GM23338 (cell line): ENCODE results near the gene GMEB2.

Experiments used
- EZH2 ChIP-seq: fragments of 200-600 bp; sonication (generic); IDR thresholded peaks from one replicate; pipeline ENCODE4 v1.8.0; 2017; ENCODE audit warnings: antibody characterized with exemption, mild to moderate bottlenecking, low read depth; ENCODE audit not compliant: unreplicated experiment
- EZH2phosphoT487 ChIP-seq: fragments of 200-600 bp; sonication (generic); IDR thresholded peaks from one replicate; pipeline ENCODE4 v1.8.1; 2018; ENCODE audit warnings: antibody characterized with exemption; ENCODE audit not compliant: unreplicated experiment
- POLR2AphosphoS5 ChIP-seq: IDR thresholded peaks from 2 replicates; pipeline ENCODE4 v1.6.1; 2016; ENCODE audit warnings: antibody characterized with exemption, low read depth
- TF ChIP-seq, protein P1 (sequence below): IDR thresholded peaks from one replicate; pipeline ENCODE4 v1.6.1; 2018; ENCODE audit warnings: antibody characterized with exemption; ENCODE audit not compliant: unreplicated experiment
- TF ChIP-seq, protein P2 (sequence below), 2 experiments: fragments of 200-600 bp in 1 of 2; sonication (generic) in 1 of 2; conservative IDR thresholded peaks; 2 replicates each; pipeline versions ENCODE4 v1.5.1 to v1.6.1; 2016 to 2017; ENCODE audit warnings: antibody characterized with exemption in 2 of 2, low read depth in 2 of 2, mild to moderate bottlenecking in 2 of 2, moderate library complexity in 1 of 2

DNA sequence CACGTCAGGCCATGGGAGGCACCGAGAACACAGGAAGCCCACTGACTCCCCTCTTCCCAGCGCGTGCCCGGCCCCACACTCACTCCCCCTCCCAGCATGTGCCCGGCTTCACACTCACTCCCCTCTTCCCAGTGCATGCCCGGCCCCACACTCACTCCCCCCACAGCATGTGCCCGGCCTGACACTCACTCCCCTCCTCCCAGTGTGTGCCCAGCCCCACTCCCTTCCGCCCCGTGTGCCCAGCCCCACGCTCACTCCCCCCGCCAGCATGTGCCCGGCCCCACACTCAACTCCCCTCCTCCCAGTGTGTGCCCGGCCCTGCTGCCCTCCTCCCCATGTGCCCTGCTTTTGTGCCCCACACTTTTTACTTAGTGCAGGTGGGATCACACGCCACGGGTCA, 41.0 kb upstream of the GMEB2 start:
- TF ChIP-seq, protein P1, sequence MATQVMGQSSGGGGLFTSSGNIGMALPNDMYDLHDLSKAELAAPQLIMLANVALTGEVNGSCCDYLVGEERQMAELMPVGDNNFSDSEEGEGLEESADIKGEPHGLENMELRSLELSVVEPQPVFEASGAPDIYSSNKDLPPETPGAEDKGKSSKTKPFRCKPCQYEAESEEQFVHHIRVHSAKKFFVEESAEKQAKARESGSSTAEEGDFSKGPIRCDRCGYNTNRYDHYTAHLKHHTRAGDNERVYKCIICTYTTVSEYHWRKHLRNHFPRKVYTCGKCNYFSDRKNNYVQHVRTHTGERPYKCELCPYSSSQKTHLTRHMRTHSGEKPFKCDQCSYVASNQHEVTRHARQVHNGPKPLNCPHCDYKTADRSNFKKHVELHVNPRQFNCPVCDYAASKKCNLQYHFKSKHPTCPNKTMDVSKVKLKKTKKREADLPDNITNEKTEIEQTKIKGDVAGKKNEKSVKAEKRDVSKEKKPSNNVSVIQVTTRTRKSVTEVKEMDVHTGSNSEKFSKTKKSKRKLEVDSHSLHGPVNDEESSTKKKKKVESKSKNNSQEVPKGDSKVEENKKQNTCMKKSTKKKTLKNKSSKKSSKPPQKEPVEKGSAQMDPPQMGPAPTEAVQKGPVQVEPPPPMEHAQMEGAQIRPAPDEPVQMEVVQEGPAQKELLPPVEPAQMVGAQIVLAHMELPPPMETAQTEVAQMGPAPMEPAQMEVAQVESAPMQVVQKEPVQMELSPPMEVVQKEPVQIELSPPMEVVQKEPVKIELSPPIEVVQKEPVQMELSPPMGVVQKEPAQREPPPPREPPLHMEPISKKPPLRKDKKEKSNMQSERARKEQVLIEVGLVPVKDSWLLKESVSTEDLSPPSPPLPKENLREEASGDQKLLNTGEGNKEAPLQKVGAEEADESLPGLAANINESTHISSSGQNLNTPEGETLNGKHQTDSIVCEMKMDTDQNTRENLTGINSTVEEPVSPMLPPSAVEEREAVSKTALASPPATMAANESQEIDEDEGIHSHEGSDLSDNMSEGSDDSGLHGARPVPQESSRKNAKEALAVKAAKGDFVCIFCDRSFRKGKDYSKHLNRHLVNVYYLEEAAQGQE = no peak
- TF ChIP-seq, protein P2, sequence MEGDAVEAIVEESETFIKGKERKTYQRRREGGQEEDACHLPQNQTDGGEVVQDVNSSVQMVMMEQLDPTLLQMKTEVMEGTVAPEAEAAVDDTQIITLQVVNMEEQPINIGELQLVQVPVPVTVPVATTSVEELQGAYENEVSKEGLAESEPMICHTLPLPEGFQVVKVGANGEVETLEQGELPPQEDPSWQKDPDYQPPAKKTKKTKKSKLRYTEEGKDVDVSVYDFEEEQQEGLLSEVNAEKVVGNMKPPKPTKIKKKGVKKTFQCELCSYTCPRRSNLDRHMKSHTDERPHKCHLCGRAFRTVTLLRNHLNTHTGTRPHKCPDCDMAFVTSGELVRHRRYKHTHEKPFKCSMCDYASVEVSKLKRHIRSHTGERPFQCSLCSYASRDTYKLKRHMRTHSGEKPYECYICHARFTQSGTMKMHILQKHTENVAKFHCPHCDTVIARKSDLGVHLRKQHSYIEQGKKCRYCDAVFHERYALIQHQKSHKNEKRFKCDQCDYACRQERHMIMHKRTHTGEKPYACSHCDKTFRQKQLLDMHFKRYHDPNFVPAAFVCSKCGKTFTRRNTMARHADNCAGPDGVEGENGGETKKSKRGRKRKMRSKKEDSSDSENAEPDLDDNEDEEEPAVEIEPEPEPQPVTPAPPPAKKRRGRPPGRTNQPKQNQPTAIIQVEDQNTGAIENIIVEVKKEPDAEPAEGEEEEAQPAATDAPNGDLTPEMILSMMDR (conservative IDR thresholded peaks at IDR 0.05; ENCODE audit: low read depth in 2 of 2) = no peak
- TF ChIP-seq EZH2phosphoT487 (no peak), POLR2AphosphoS5 (no peak), EZH2 (no peak)
